GM12878 (cell line): ENCODE results near the gene ANKRD33. TPM values are rescaled to one million over a fixed set of nuclear protein-coding genes. Genes with fewer than 3 reads are reported as not detected.

ENCODE experiments used
- ATAC-seq: fragments of 200-7000 bp; cut with Tn5 transposase; 3 replicates; pipeline ENCODE4 v1.9.1; 2020; ENCODE audit warnings: mild to moderate bottlenecking, moderate library complexity
- BruUV-seq: library from RNA; stranded (reverse); fragments of 400-500 nt; replicated peaks from 2 replicates; lab custom pipeline; 2021; lab: Mats Ljungman, UMichigan
- CTCF ChIA-PET: fragments of 300-600 bp; sonication (Branson Sonifier 250); formaldehyde crosslinking; extraction: SDS; loops from one replicate; lab custom pipeline; 2021; ENCODE audit warnings: inconsistent platforms; lab: Yijun Ruan, JAX
- POLR2A ChIA-PET: fragments of 350-600 bp; formaldehyde crosslinking; extraction: SDS; loops from one replicate; lab custom pipeline; 2021; ENCODE audit warnings: inconsistent platforms; lab: Charles Lee
- RAD21 ChIA-PET: fragments of 300-600 bp; sonication (Branson Sonifier 250); formaldehyde crosslinking; loops from one replicate; lab custom pipeline; 2023; ENCODE audit warnings: antibody characterized with exemption; ENCODE audit not compliant: unreplicated experiment; lab: Charles Lee
- SMC1A ChIA-PET: fragments of 300-600 bp; sonication (Branson Sonifier 250); formaldehyde crosslinking; loops from one replicate; lab custom pipeline; 2023; ENCODE audit not compliant: unreplicated experiment, uncharacterized antibody; lab: Charles Lee
- DNase-seq: peaks from one replicate; pipeline ENCODE4 v3.0.0-alpha.2; 2011; ENCODE audit warnings: low read depth, low spot score
- FAIRE-seq: peaks from 3 replicates; lab custom pipeline; 2011; peaks lifted over from hg19 to GRCh38; lab: Jason Lieb, UNC
- H2AFZ ChIP-seq: 2 replicates; pipeline ENCODE4 v1.6.0; 2011; ENCODE audit warnings: low read depth, low read length, control low read depth; ENCODE audit not compliant: control insufficient read depth
- H3K27ac ChIP-seq: 2 replicates; pipeline ENCODE4 v1.5.1; 2011; ENCODE audit warnings: control low read depth; ENCODE audit not compliant: control insufficient read depth, insufficient read depth
- H3K27me3 ChIP-seq, 2 experiments: replicated peaks in 1 of 2; 2 replicates each; pipeline versions ENCODE4 v1.6.0 to v1.6.1; 2011; ENCODE audit warnings: low read length in 1 of 2; ENCODE audit not compliant: control insufficient read depth in 2 of 2, insufficient read depth in 2 of 2
- H3K36me3 ChIP-seq, 2 experiments: 2 replicates each; pipeline ENCODE4 v1.5.1; 2011; ENCODE audit warnings: low read length in 1 of 2; ENCODE audit not compliant: control insufficient read depth in 2 of 2, insufficient read depth in 2 of 2
- H3K4me1 ChIP-seq: 2 replicates; pipeline ENCODE4 v1.6.1; 2011; ENCODE audit warnings: mild to moderate bottlenecking, low read length, moderate library complexity, mixed read lengths; ENCODE audit not compliant: control insufficient read depth, insufficient read depth
- H3K4me2 ChIP-seq: 2 replicates; pipeline ENCODE4 v1.6.0; 2011; ENCODE audit warnings: control low read depth; ENCODE audit not compliant: control insufficient read depth, insufficient read depth
- H3K4me3 ChIP-seq: fragments of 200-600 bp; sonication (generic); 2 replicates; pipeline ENCODE4 v1.5.1; 2016
- H3K79me2 ChIP-seq: 2 replicates; pipeline ENCODE4 v1.6.0; 2011; ENCODE audit warnings: low read length; ENCODE audit not compliant: control insufficient read depth, insufficient read depth
- H3K9ac ChIP-seq: 2 replicates; pipeline ENCODE4 v1.8.0; 2011; ENCODE audit warnings: low read length, control low read depth, mixed read lengths; ENCODE audit not compliant: control insufficient read depth, insufficient read depth
- H3K9me3 ChIP-seq: replicated peaks from 3 replicates; pipeline ENCODE4 v1.5.1; 2011; ENCODE audit warnings: mild to moderate bottlenecking, low read length; ENCODE audit not compliant: control insufficient read depth, insufficient read depth
- H4K20me1 ChIP-seq: 2 replicates; pipeline ENCODE4 v1.6.0; 2011; ENCODE audit not compliant: control insufficient read depth, insufficient read depth
- BCL11A ChIP-seq: IDR thresholded peaks from 2 replicates; pipeline ENCODE4 v1.6.1; 2011; ENCODE audit warnings: low read depth, low read length
- CREB1 ChIP-seq: IDR thresholded peaks from 2 replicates; pipeline ENCODE4 v1.6.1; 2012; ENCODE audit warnings: low read depth, mild to moderate bottlenecking, inconsistent platforms
- EED ChIP-seq: sonication (generic); IDR thresholded peaks from 2 replicates; pipeline ENCODE4 v1.6.1; 2016; ENCODE audit warnings: antibody characterized with exemption, low read depth
- HDAC2 ChIP-seq: fragments of 200-600 bp; sonication (generic); IDR thresholded peaks from 2 replicates; pipeline ENCODE4 v1.6.1; 2017
- JUNB ChIP-seq: IDR thresholded peaks from 2 replicates; pipeline ENCODE4 v1.6.1; 2016; ENCODE audit warnings: antibody characterized with exemption, mild to moderate bottlenecking
- MXI1 ChIP-seq: fragments of 150-350 bp; IDR thresholded peaks from 2 replicates; pipeline ENCODE4 v1.6.1; 2011; ENCODE audit warnings: low read depth, mild to moderate bottlenecking, inconsistent platforms, low read length, improper control_type of control experiment
- PRDM15 ChIP-seq: fragments of 450-650 bp; formaldehyde crosslinking; IDR thresholded peaks from 2 replicates; pipeline ENCODE4 v1.4.0; 2020; ENCODE audit warnings: mild to moderate bottlenecking, moderate library complexity
- RB1 ChIP-seq: fragments of 450-650 bp; formaldehyde crosslinking; IDR thresholded peaks from 2 replicates; pipeline ENCODE4 v1.6.1; 2017; ENCODE audit warnings: mild to moderate bottlenecking, borderline replicate concordance
- TAF1 ChIP-seq: IDR thresholded peaks from 2 replicates; pipeline ENCODE4 v1.6.1; 2011; ENCODE audit warnings: mild to moderate bottlenecking, low read depth, low read length, borderline replicate concordance
- WGBS: methylation state at CpG from one replicate; pipeline ENCODE4 v1.1.6; 2016; ENCODE audit warnings: low lambda C conversion rate; ENCODE audit not compliant: insufficient replicate concordance, insufficient coverage; ENCODE audit errors: missing lambda C conversion rate; 5-methylcytosine and 5-hydroxymethylcytosine counted together
- in situ Hi-C: fragments of 300-500 bp; cut with MboI; formaldehyde crosslinking; loops from 9 replicates; pipeline ENCODE4 v1.14.3; 2018; ENCODE audit warnings: mixed read lengths
- intact Hi-C: fragments of 100-400 bp; cut with micrococcal nuclease; formaldehyde crosslinking; loops from one replicate; pipeline ENCODE4 v1.14.2; 2022; ENCODE audit not compliant: unreplicated experiment
- polyA plus RNA-seq, 11 experiments: library from polyadenylated mRNA; depleted of rRNA in 4 of 11; unstranded in 6 of 11; stranded (reverse) in 5 of 11; fragments of >200 nt; fragmentation: Nextera tagmentation in 4 of 11; fragmentation: Illumina TruSeq in 1 of 11; extraction: Ambion mirVana in 4 of 11; extraction: Trizol in 1 of 11; gene quantifications; 1 replicate in 1 of 11; 2 replicates in 10 of 11; pipeline versions ENCODE4 v1.2.1 to v1.2.3, GENCODE V29; 2011 to 2016; ENCODE audit warnings: inconsistent platforms in 2 of 11, missing spikeins in 2 of 11, low read depth in 1 of 11
- total RNA-seq, 4 experiments: library from RNA; depleted of rRNA in 3 of 4; stranded (reverse); fragments of >200 nt in 3 of 4; fragmentation: Illumina TruSeq in 1 of 4; extraction: Trizol in 1 of 4; gene quantifications; 2 replicates each; pipeline versions ENCODE4 v1.2.1 to v1.2.3, GENCODE V29; 2013 to 2021

Gene ANKRD33
- total and polyA plus RNA-seq, 10 of the 15 experiments (the other 5 are each of a cell fraction or from before 2014, with no cell fraction given), result not detected

GRCh38 chr12:51871918-51872688 lies 15.8 kb upstream of the ANKRD33 start:
- no TSS peak for BruUV-seq
- no peaks in the 10 kb centered on the region for H3K79me2 ChIP-seq
- SMC1A ChIA-PET, result no interaction called here
- intact Hi-C loops, result loop anchor here (10.0 kb wide), 1 partner anchor 337 kb away; no protein-coding TSS in a partner anchor
- no peak overlapping the region for H3K9ac ChIP-seq
- CTCF ChIA-PET, result interaction anchor here (0.6 to 1.9 kb wide), 2 partner anchors 63 to 451 kb away, joined by 3 to 5 read pairs; no protein-coding TSS in a partner anchor
- ATAC-seq (no peak), FAIRE-seq (no peak)
- 34% methylated on average over 17 of the region's 17 CpGs for WGBS
- RAD21 ChIA-PET, result no interaction called here
- H3K36me3 ChIP-seq, result no peaks in the 10 kb centered on the region
- H3K4me1 ChIP-seq, result no peaks in the 10 kb centered on the region
- no peaks in the 10 kb centered on the region for H4K20me1 ChIP-seq
- no peak for TF ChIP-seq CREB1
- no peak for TF ChIP-seq RB1
- TF ChIP-seq TAF1, result no peak
- TF ChIP-seq HDAC2, result no peak
- no peak for TF ChIP-seq MXI1
- TF ChIP-seq BCL11A, result no peak
- no peak for TF ChIP-seq JUNB
- TF ChIP-seq PRDM15 (CRISPR knock-in tag), result no peak
- no peak for TF ChIP-seq EED
- TF ChIP-seq, all 136 proteins: peak for 0
- Histone ChIP-seq H3K27ac (no peak overlapping the region), H2AFZ (no peak overlapping the region), H3K4me3 (no peak overlapping the region), H3K9me3 (no peaks in the 10 kb centered on the region), H3K4me2 (no peak overlapping the region), H3K27me3 (peaks cover 3 to 6% of the 10 kb centered on the region in 2 experiments)
- POLR2A ChIA-PET, result no interaction called here
- no peak for DNase-seq
- in situ Hi-C loops, result loop anchor here (10.0 kb wide), 1 partner anchor 447 kb away; the partner anchor contains the start of gene SLC4A8
